OCI-LY7 (cell line): Measurements from ENCODE around the gene VCL.

ENCODE experiments used
- EZH2phosphoT487 ChIP-seq: fragments of 200-600 bp; sonication (generic); IDR thresholded peaks from 2 replicates; pipeline ENCODE4 v1.6.1; 2018; ENCODE audit warnings: low read depth, borderline replicate concordance, mild to moderate bottlenecking, mixed run types, antibody characterized with exemption, low read length, moderate library complexity, mixed read lengths
- TF ChIP-seq, protein P1 (sequence below): fragments of 200-600 bp; sonication (generic); conservative IDR thresholded peaks from 2 replicates; pipeline ENCODE4 v1.5.1; 2014; ENCODE audit warnings: mild to moderate bottlenecking, antibody characterized with exemption, low read length, moderate library complexity, mixed read lengths

DNA sequence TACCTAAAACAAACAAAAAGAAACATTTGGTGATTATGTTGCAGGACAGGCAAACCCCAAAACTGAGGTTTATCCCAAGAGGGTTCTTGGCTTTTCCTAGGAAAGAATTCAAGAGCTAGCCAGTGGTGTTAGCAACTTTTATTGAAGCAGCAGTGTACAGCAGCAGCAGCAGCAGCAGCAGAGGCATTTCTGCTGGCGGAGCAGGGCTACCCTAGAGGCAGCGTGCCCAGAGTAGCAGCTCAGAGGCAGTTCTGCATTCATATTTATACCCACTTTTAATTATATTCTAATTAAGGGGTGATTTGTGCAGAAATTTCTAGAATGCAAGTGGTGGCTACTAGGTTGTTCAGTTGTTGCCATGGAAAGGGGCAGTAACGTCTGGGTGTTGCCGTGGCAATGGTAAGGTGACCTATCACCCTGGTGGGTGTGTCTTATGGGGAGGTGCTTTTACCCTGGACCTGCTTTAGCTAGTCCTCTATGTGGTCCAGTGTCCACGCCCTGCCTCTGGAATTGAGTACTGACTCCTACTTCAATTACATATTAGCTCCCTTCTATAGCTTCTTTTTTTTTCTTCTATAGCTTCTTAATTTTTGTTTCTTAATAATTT, 53.9 kb downstream of the VCL start:
- TF ChIP-seq, protein P1, sequence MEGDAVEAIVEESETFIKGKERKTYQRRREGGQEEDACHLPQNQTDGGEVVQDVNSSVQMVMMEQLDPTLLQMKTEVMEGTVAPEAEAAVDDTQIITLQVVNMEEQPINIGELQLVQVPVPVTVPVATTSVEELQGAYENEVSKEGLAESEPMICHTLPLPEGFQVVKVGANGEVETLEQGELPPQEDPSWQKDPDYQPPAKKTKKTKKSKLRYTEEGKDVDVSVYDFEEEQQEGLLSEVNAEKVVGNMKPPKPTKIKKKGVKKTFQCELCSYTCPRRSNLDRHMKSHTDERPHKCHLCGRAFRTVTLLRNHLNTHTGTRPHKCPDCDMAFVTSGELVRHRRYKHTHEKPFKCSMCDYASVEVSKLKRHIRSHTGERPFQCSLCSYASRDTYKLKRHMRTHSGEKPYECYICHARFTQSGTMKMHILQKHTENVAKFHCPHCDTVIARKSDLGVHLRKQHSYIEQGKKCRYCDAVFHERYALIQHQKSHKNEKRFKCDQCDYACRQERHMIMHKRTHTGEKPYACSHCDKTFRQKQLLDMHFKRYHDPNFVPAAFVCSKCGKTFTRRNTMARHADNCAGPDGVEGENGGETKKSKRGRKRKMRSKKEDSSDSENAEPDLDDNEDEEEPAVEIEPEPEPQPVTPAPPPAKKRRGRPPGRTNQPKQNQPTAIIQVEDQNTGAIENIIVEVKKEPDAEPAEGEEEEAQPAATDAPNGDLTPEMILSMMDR: no peak
- no peak for TF ChIP-seq EZH2phosphoT487
